ENCODE results near the gene C6.

- TF ChIP-seq, protein P1, sequence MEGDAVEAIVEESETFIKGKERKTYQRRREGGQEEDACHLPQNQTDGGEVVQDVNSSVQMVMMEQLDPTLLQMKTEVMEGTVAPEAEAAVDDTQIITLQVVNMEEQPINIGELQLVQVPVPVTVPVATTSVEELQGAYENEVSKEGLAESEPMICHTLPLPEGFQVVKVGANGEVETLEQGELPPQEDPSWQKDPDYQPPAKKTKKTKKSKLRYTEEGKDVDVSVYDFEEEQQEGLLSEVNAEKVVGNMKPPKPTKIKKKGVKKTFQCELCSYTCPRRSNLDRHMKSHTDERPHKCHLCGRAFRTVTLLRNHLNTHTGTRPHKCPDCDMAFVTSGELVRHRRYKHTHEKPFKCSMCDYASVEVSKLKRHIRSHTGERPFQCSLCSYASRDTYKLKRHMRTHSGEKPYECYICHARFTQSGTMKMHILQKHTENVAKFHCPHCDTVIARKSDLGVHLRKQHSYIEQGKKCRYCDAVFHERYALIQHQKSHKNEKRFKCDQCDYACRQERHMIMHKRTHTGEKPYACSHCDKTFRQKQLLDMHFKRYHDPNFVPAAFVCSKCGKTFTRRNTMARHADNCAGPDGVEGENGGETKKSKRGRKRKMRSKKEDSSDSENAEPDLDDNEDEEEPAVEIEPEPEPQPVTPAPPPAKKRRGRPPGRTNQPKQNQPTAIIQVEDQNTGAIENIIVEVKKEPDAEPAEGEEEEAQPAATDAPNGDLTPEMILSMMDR (optimal IDR thresholded peaks at IDR 0.05 in 1 of 3, IDR thresholded peaks at IDR 0.05 in 1 of 3, conservative IDR thresholded peaks at IDR 0.05 in 1 of 3; ENCODE audit: extremely low read depth in 1 of 3, insufficient read depth in 2 of 3, low read length in 3 of 3) = no peak
- no peak for TF ChIP-seq EZH2 (IDR thresholded peaks at IDR 0.05; ENCODE audit: low read length)
Observed at GRCh38 chr5:41212935-41213334, 397 bp downstream of the C6 start.

All from keratinocyte (primary cell).